ENCODE results near the gene USP34. TPM values are rescaled to one million over a fixed set of nuclear protein-coding genes. Genes with fewer than 3 reads are reported as not detected.
"Not testable (repeated sequence)": the region's sequence is repeated elsewhere in the genome, so short reads cannot be mapped to it uniquely, and the experiment has no call there.

Gene USP34
- total and polyA plus RNA-seq, 2 experiments from 2014 or later, result 42.4 to 94.5 TPM

- Histone ChIP-seq H3K4me3 (no peak overlapping the region), H3K4me1 (ENCODE audit: low read depth) (peaks cover 9% of the 10 kb centered on the region), H3K27me3 (no peaks in the 10 kb centered on the region), H3K9me3 (ENCODE audit: low read depth) (no peaks in the 10 kb centered on the region), H3K27ac (no peak overlapping the region), H3K36me3 (peaks cover 5% of the 10 kb centered on the region)
- DNase-seq (ENCODE audit: low read depth in 1 of 2, low spot score in 1 of 2), result no peak
- TF ChIP-seq CTCF (IDR thresholded peaks at IDR 0.05; ENCODE audit: low read depth, low read length), result no peak
Measured at GRCh38 chr2:61411109-61411508, 59.8 kb downstream of the USP34 start.

- Histone ChIP-seq H3K27ac (no peak overlapping the region), H3K4me3 (no peak overlapping the region), H3K9me3 (ENCODE audit: low read depth) (no peaks in the 10 kb centered on the region), H3K4me1 (ENCODE audit: low read depth) (peaks cover 6% of the 10 kb centered on the region), H3K27me3 (no peaks in the 10 kb centered on the region), H3K36me3 (peaks cover 12% of the 10 kb centered on the region)
- no peak for DNase-seq (ENCODE audit: low read depth in 1 of 2, low spot score in 1 of 2)
- TF ChIP-seq CTCF (IDR thresholded peaks at IDR 0.05; ENCODE audit: low read depth, low read length), result no peak
Measured at GRCh38 chr2:61410185-61410584, 60.7 kb downstream of the USP34 start.

- DNase-seq (ENCODE audit: low read depth in 1 of 2, low spot score in 1 of 2), result no peak
- no peak for TF ChIP-seq CTCF (IDR thresholded peaks at IDR 0.05; ENCODE audit: low read depth, low read length)
- H3K36me3 ChIP-seq, result peaks cover 12% of the 10 kb centered on the region
- peak overlapping the region; percentile 5 for H3K27ac ChIP-seq
- peaks cover 9% of the 10 kb centered on the region for H3K4me1 ChIP-seq (ENCODE audit: low read depth)
- H3K9me3 ChIP-seq (ENCODE audit: low read depth), result no peaks in the 10 kb centered on the region
- no peak overlapping the region for H3K4me3 ChIP-seq
- no peaks in the 10 kb centered on the region for H3K27me3 ChIP-seq
Measured at GRCh38 chr2:61405813-61406212, 65.1 kb downstream of the USP34 start.

GRCh38 chr2:61404438-61404837 is 66.4 kb downstream of the USP34 start:
- peak in 1 of 2 donors; percentile 68 for DNase-seq (ENCODE audit: low read depth in 1 of 2, low spot score in 1 of 2)
- TF ChIP-seq CTCF (IDR thresholded peaks at IDR 0.05; ENCODE audit: low read depth, low read length), result no peak
- H3K4me3 ChIP-seq, result no peak overlapping the region
- H3K4me1 ChIP-seq (ENCODE audit: low read depth), result peaks cover 8% of the 10 kb centered on the region
- peaks cover 10% of the 10 kb centered on the region for H3K36me3 ChIP-seq
- H3K27ac ChIP-seq, result peak overlapping the region; percentile 92
- no peaks in the 10 kb centered on the region for H3K9me3 ChIP-seq (ENCODE audit: low read depth)
- no peaks in the 10 kb centered on the region for H3K27me3 ChIP-seq

- TF ChIP-seq CTCF (IDR thresholded peaks at IDR 0.05; ENCODE audit: low read depth, low read length), result no peak
- H3K4me1 ChIP-seq (ENCODE audit: low read depth), result no peaks in the 10 kb centered on the region
- H3K9me3 ChIP-seq (ENCODE audit: low read depth), result no peaks in the 10 kb centered on the region
- H3K36me3 ChIP-seq, result peaks cover 5% of the 10 kb centered on the region
- no peak for DNase-seq (ENCODE audit: low read depth in 1 of 2, low spot score in 1 of 2)
- H3K4me3 ChIP-seq, result no peak overlapping the region
- no peak overlapping the region for H3K27ac ChIP-seq
- no peaks in the 10 kb centered on the region for H3K27me3 ChIP-seq
Measured at GRCh38 chr2:61398413-61398812, 72.5 kb downstream of the USP34 start.

- no peak overlapping the region for H3K4me3 ChIP-seq
- no peaks in the 10 kb centered on the region for H3K27me3 ChIP-seq
- no peak overlapping the region for H3K27ac ChIP-seq
- H3K4me1 ChIP-seq (ENCODE audit: low read depth), result no peaks in the 10 kb centered on the region
- no peaks in the 10 kb centered on the region for H3K9me3 ChIP-seq (ENCODE audit: low read depth)
- peak in 1 of 2 donors; percentile 25 for DNase-seq (ENCODE audit: low read depth in 1 of 2, low spot score in 1 of 2)
- H3K36me3 ChIP-seq, result peaks cover 11% of the 10 kb centered on the region
- no peak for TF ChIP-seq CTCF (IDR thresholded peaks at IDR 0.05; ENCODE audit: low read depth, low read length)
Measured at GRCh38 chr2:61396005-61396404, 74.9 kb downstream of the USP34 start.

- not testable (repeated sequence) for H3K27ac ChIP-seq; H3K4me1 ChIP-seq (ENCODE audit: low read depth); H3K4me3 ChIP-seq; H3K36me3 ChIP-seq; DNase-seq (ENCODE audit: low read depth in 1 of 2, low spot score in 1 of 2); H3K9me3 ChIP-seq (ENCODE audit: low read depth); H3K27me3 ChIP-seq
Measured at GRCh38 chr2:61387588-61387987, 83.3 kb downstream of the USP34 start.

- H3K27me3 ChIP-seq; DNase-seq (ENCODE audit: low read depth in 1 of 2, low spot score in 1 of 2); H3K9me3 ChIP-seq (ENCODE audit: low read depth); H3K4me3 ChIP-seq: not testable (repeated sequence)
- Histone ChIP-seq H3K27ac (peak overlapping the region; percentile 69), H3K4me1 (ENCODE audit: low read depth) (peaks cover 16% of the 10 kb centered on the region), H3K36me3 (peaks cover 29% of the 10 kb centered on the region)
Measured at GRCh38 chr2:61380882-61381197, 90.0 kb downstream of the USP34 start.
